ENCODE data around the gene CBX3.

DNA sequence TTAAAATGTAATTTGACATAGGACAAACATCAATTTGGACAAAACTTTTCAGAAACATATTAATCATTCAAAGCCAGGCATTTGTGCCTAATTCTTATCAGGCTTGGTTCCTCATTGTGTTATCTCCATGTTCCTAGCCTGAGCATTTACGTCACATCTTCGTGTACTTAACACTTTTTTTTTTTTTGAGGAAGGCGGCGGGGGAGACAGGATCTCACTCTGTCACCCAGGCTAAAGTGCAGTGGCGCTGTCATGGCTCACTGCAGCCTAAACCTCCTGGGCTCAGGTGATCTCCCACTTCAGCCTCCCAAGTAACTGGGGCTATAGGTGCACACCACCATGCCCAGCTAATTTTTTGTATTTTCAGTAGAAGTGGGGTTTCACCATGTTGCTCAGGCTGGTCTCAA is 20.8 kb upstream of the CBX3 start:
- TF ChIP-seq, protein P1, sequence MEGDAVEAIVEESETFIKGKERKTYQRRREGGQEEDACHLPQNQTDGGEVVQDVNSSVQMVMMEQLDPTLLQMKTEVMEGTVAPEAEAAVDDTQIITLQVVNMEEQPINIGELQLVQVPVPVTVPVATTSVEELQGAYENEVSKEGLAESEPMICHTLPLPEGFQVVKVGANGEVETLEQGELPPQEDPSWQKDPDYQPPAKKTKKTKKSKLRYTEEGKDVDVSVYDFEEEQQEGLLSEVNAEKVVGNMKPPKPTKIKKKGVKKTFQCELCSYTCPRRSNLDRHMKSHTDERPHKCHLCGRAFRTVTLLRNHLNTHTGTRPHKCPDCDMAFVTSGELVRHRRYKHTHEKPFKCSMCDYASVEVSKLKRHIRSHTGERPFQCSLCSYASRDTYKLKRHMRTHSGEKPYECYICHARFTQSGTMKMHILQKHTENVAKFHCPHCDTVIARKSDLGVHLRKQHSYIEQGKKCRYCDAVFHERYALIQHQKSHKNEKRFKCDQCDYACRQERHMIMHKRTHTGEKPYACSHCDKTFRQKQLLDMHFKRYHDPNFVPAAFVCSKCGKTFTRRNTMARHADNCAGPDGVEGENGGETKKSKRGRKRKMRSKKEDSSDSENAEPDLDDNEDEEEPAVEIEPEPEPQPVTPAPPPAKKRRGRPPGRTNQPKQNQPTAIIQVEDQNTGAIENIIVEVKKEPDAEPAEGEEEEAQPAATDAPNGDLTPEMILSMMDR (conservative IDR thresholded peaks at IDR 0.05 in 1 of 2, IDR thresholded peaks at IDR 0.05 in 1 of 2; ENCODE audit: low read depth in 1 of 2, low read length in 2 of 2), result no peak
- no peak for TF ChIP-seq EZH2 (IDR thresholded peaks at IDR 0.05; ENCODE audit: low read length, missing control alignments)

Measured in fibroblast of lung (primary cell).